ENCODE data around the gene PEDS1.

Gene PEDS1

DNA sequence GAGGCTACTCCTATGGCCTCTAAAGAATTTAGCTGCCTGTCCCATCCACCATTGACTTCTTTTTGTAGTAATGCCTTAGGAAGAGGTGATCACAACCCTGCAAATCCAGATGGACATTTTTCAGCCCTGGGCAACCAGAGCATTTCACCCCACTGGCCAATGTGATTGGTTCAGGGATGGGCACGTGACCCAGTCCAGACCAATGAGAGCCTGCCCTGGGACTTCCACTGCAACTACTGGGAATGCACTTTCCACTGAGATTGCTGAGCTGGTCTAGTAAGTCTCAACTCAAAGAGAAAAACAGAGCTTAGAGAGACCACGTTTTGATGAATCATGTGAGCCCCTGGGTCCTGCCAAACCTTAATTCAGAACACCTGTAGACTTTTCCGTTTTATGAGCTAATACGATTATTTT lies 31.7 kb downstream of the PEDS1 start:
- DNase-seq (ENCODE audit: low read depth in 1 of 2, low spot score in 1 of 2), result peak in 1 of 2 experiments; percentile 65
- in situ Hi-C loops (cut with HindIII; ENCODE audit: low pct_unique_long_range_greater_than_20kb, low sequenced_read_pairs), result no loop called here

DNA sequence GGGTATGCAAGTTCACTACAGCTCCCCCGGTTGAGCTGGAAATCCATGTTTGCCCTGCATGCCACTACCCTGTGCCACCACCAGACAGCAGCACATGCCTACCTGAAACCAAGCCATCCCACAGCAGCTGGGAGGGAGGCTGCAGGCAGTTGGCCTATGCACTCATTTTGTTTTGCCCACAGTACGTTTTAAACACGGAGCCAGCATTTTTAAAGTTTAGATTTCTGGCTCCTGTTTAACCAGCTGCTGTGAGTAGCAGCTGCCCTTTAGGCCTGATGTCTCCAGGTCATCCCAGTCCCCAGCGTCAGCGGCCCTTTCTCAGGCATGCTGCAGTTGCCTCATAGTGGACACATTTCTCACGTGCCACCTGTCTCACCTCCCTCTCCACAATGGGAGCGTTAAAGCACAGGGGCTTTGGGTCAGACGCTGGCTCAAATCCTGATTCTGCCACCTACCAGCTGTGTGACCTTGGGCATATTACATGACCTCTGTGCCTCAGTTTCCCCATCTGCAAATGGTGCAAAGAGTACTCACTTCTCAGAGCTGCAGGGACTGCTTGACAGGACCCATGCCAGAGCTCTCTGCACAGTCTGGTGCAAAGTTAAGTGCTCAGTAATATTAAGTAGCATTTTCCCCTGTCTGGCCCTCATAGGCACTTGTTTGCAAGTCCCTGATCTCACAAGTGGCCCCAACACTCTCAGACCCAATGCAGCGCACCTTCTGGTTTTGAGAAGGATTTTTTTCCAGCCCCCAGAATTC lies 32.4 kb downstream of the PEDS1 start:
- no peak for TF ChIP-seq JUND (IDR thresholded peaks at IDR 0.05; ENCODE audit: low read depth)
- in situ Hi-C loops (cut with HindIII; ENCODE audit: low pct_unique_long_range_greater_than_20kb, low sequenced_read_pairs), result no loop called here
- DNase-seq (ENCODE audit: low read depth in 1 of 2, low spot score in 1 of 2), result peak; percentile 63 to 85

More for the DNA sequence above, 31.7 kb downstream of the PEDS1 start:
- no peak for TF ChIP-seq JUND (IDR thresholded peaks at IDR 0.05; ENCODE audit: low read depth)

DNA sequence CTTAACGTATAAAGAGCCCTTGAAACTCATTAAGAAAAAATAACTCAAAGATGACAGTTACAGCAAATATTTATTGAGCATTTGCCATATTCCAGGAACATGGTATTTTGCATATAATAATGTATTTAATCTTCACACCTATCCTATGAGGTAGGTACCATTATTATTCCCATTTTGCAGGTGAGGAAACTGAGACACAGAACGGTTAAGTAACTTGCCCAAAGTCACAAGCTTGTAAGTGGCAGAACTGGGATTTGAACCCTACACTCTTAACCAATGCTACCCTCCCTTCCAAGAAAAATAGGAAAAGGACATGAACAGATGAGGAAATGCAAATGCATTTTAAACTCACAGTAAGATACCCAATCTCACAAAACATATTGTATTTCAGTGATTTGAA lies 35.3 kb downstream of the PEDS1 start:
- TF ChIP-seq JUND (IDR thresholded peaks at IDR 0.05; ENCODE audit: low read depth), result no peak
- in situ Hi-C loops (cut with HindIII; ENCODE audit: low pct_unique_long_range_greater_than_20kb, low sequenced_read_pairs), result no loop called here
- DNase-seq (ENCODE audit: low read depth in 1 of 2, low spot score in 1 of 2), result no peak

DNA sequence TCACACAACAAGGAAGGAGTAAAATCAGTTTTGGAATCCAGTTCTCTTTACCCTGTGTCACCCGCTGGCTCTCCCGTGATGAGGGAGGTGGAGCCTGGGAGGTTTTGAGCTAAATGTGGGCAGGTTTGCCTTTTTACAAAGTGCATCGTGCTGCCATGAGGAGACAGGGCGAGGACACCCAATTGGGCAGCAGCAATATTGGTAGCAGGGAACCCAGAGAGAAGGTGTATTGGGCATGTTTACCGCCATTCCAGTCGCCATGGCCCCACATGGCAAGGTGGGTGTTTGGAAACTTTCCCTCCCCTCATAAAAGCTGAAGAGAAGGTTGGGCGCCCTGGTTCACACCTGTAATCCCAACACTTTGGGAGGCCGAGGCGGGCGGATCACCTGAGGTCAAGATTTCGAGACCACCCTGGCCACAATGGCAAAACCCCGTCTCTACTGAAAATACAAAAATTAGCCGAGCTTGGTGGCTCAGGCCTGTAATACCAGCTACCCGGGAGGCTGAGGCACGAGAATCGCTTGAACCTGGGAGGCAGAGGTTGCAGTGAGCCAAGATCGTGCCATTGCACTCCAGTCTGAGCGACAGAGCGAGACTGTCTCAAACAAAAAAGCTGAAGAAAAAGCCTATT lies 37.0 kb downstream of the PEDS1 start:
- in situ Hi-C loops (cut with HindIII; ENCODE audit: low pct_unique_long_range_greater_than_20kb, low sequenced_read_pairs), result no loop called here
- no peak for DNase-seq (ENCODE audit: low read depth in 1 of 2, low spot score in 1 of 2)

DNA sequence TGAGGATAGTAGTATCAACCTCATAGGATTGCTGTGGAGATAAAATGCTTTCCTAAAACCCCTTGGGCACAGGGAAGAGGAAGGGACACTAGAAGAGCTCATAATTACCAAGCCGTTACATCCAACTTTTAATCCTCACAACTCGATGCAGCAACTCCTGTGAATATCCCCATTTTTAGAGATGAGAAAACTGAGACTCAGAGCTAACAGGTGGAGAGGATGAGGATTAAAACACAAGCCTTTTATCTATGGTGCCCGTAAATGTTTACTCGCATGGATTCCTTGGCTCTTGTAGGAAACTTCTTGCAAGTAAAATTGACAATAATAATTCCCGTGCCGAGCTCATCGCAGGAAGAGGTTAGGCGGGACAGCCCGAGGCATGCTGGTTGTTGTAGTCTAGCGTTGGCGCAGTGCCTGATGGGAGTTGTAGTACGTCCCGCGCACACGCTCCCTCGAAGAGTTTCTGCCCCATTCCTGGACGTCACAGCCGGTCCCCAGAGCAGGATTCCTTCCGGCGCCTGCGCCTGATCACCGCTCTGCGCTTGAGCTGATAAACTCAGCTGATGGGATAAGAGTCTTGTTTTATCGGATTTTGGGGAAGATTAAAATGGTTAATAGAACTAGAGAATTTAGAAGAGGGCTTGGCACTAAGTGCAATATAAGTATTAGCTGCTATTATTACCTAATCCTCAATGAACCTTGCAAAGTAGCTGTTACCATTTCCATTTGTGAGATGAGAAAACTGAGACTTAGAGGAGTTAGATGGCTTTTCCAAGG lies 37.7 kb downstream of the PEDS1 start:
- in situ Hi-C loops (cut with HindIII; ENCODE audit: low pct_unique_long_range_greater_than_20kb, low sequenced_read_pairs), result no loop called here
- DNase-seq (ENCODE audit: low read depth in 1 of 2, low spot score in 1 of 2), result peak; percentile 87 to 98
- TF ChIP-seq JUND (IDR thresholded peaks at IDR 0.05; ENCODE audit: low read depth), result no peak

More for the DNA sequence above, 37.0 kb downstream of the PEDS1 start:
- TF ChIP-seq JUND (IDR thresholded peaks at IDR 0.05; ENCODE audit: low read depth), result no peak

DNA sequence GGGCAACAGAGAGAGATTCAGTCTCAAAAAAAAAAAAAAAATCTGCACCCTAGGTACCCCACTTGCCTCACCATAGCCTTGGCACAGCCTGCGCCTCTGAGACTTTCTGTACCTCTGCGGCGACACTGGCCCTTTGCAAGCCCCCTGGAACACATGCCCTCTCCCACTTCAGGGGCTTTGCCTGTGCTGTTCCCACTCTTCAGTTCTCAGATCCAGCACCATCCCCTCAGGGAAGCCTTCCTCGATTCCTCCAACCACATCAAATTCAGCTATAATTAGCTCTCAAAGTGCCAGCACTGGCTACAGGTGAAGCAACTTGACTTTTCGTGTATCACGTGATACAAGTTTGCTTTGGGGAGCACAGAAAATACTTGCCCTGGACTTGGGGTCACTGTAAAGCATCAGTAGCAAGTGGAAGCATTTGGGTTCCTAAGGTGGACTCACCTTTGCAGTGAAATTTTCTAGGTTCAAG lies 38.4 kb downstream of the PEDS1 start:
- in situ Hi-C loops (cut with HindIII; ENCODE audit: low pct_unique_long_range_greater_than_20kb, low sequenced_read_pairs), result no loop called here
- no peak for DNase-seq (ENCODE audit: low read depth in 1 of 2, low spot score in 1 of 2)
- no peak for TF ChIP-seq JUND (IDR thresholded peaks at IDR 0.05; ENCODE audit: low read depth)

DNA sequence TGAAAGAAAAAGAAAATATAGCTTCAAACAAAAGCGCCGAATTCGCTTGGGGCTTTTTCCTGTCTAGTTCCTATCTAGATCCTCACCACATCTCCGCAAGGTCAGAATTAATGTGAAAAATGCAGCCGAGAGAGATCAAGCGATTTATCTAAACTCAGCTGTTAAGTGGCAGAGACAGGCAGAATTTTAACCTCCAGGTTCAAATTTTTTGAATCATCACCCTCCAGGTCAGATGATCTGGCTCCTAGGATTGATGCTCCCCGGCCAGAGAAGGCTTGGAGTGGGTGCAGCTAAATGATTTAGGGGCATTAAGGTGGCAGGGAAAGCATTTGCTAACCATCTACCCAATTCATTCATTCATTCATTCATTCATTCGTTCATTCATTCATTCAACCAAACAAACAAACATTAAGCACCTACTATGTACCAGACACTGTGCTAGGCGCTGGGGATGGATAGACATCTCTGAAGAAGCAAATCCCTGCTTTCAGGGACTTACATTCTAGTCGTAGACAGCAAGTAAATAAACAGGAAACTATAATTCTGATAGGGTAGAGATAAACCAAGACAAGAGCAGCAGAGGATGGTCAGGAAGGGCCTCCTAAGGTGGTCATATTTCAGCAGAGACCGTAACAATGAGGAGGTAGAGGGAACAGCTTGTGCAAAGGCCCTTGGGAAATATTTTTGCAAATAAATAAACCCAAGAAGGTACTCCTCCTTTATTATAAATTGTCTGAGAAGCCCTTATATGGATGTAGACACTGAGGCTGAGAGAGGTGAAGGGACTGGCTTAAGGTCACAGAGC lies 39.9 kb downstream of the PEDS1 start:
- DNase-seq (ENCODE audit: low read depth in 1 of 2, low spot score in 1 of 2), result no peak
- no peak for TF ChIP-seq JUND (IDR thresholded peaks at IDR 0.05; ENCODE audit: low read depth)
- in situ Hi-C loops (cut with HindIII; ENCODE audit: low pct_unique_long_range_greater_than_20kb, low sequenced_read_pairs), result no loop called here

DNA sequence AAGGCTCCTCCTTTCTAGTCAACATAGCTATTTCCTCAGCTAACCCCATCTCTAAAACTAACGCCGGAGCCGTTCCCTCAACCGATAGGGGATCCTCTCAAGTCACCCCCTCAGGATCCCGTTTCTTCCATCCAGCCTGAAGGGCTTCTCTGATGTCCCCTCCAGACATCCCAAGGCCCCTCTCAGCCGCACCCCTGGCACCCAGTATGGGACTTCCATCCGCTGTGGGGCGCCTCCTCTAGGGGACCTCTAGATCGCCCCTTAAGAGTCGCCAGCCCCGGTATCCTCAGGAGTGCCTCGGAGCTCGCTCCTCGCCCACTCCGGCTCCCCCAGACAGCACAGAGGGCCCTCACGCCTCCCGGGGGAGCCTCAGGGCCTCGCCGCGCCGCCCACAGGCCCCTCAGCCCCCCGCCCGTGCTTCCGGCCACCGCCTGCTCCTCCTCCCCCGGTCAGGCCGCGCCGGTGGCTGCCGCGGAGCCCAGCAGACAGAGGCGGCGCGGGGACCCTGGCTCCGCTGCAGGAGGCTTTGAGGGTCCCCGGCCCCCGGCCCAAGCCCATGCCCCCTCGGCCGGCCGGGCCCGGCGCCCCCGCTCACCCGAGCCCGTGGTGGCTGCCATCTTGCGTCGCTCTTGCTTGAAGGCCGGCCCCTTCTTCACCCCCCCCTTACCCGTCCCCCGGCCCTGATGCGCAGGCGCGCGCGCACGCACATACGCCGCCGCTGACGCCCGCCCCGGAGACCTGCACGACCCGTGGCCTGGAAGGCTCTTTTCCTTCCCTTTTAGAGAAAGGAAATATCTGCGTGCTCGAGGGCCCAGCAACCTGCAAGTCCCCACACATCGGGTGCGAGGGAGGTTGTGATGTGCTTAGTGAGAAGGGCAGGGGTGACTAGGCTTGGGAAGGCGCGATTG lies 40.8 kb downstream of the PEDS1 start, which contains the start of gene UBE2V1:
Gene UBE2V1 (minus strand): TSS at position 639 of the 908 bp plus-strand sequence. CDS start 22 bp downstream, at position 617.
- no peak for TF ChIP-seq JUND (IDR thresholded peaks at IDR 0.05; ENCODE audit: low read depth)
- peak; percentile 86 to 89 for DNase-seq (ENCODE audit: low read depth in 1 of 2, low spot score in 1 of 2)
- in situ Hi-C loops (cut with HindIII; ENCODE audit: low pct_unique_long_range_greater_than_20kb, low sequenced_read_pairs), result no loop called here

DNA sequence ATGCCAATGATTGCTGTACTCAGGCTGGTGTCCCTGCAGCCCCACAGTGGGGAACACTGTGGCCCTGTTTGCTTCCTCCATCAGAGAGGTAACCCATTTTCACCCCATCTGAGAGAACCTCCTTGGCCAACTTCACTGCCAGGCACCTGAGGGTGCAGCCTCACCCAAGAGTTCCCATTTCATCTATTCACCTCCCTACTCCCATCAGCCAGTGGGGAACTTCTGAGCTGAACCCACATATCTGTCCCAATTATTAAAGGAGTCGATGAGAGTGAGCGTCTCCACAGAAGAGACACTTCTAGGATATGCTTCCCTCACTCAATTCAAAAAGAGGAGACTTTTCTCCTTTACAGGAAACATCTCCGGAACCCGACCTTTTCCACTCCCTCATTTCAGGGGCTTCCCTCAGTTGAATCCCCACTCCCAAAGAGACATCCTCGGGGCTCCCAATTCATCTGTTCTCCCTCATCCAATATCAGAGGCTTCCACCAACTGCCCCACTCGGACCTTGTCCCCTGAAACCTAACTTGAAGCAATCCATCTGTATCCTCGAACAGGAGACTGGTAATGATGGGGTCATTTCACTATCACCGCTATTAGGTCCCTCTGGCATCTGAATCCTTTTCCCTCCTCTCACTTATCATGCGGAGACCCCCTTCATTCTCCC lies 41.6 kb downstream of the PEDS1 start:
- TF ChIP-seq JUND (IDR thresholded peaks at IDR 0.05; ENCODE audit: low read depth), result no peak
- DNase-seq (ENCODE audit: low read depth in 1 of 2, low spot score in 1 of 2), result no peak
- in situ Hi-C loops (cut with HindIII; ENCODE audit: low pct_unique_long_range_greater_than_20kb, low sequenced_read_pairs), result no loop called here

DNA sequence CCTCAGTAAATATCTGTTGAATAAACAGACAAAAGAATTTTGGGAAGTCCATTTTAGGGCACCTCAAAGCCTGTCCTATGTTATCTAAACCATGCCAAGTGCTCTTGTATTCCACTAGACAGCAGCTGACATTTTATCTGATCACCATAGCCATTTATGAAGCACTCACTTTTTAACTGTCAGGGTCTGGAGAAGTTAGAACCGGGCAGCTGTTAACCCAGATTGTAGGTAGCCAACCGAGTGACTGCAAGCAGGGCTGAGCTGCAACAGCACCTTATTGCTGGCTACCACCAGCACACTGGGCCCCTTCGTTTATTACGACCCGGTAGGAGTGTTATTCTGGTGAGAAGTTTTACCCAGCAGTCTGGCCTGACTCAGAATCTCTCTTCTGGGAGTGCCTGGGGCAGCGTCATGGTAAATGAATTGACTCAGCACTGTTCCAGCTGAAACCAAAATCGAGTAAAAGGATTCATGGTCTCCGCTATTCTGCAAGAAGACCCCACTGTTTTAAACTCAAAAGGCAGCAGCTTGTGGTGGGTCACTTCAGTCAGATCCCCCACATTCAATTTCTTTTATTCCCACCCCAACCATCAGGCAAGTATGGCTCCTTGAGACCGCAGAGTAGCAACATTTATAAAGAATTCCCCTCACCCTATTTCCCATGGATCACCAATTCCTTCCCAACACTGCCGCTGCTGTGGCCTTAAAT lies 42.2 kb downstream of the PEDS1 start:
- in situ Hi-C loops (cut with HindIII; ENCODE audit: low pct_unique_long_range_greater_than_20kb, low sequenced_read_pairs), result no loop called here
- TF ChIP-seq JUND (IDR thresholded peaks at IDR 0.05; ENCODE audit: low read depth), result no peak
- DNase-seq (ENCODE audit: low read depth in 1 of 2, low spot score in 1 of 2), result no peak
